ENCODE results near the gene RERE.
"Not testable (repeated sequence)": the region's sequence is repeated elsewhere in the genome, so short reads cannot be mapped to it uniquely, and the experiment has no call there.

The RERE gene

DNA sequence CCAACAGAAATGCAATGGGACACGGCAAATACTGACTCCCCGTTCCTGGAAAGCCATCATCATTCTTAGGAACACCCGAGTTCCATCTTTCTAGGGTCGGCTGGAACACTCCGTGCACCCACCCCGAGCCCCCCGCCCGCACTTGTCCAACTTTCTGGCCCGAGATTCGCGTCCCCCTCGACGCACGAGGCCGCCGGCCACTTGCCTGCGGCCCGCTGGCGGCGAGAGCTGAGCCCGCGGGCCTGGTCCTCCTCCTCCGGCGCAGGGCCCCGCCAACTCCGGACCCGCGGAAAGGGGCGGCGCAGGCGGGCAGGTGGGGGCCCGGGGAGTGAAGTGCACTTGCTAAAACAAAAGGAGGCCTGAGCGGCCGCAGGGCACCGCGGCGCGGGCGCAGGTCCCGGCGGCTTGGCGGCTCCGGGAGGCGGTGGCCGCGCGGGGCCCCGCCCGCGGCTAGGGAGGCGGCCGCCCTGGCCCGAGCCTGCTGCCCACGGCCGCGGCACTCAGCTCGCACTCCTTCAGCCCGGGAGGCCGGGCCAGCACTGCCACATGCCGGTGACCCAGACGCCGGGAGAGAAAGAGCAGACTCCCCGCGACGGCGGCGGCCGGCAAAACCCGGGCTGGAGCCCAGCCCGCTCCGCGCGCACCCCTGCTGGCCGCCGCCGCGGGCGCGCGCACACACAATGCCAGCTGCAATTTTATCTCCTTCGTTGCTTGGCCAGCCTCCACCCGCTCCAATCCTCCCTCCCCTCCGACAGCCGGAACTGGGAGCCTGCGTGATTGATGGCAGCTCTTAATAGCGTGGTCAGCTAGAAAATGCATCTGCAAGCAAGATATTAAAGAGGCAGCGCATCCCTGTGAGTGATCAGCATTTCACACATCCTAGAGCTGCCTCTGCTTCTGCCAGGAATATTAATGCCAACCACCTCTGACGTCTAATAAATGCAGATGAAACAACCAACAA lies 114.3 kb downstream of the RERE start:
- peaks cover 47% of the 10 kb centered on the region for H3K4me1 ChIP-seq
- in situ Hi-C loops (cut with MboI; ENCODE audit: low sequenced_read_pairs): loop anchor here (25.0 kb wide), 1 partner anchor 691 kb away; no protein-coding TSS in a partner anchor

DNA sequence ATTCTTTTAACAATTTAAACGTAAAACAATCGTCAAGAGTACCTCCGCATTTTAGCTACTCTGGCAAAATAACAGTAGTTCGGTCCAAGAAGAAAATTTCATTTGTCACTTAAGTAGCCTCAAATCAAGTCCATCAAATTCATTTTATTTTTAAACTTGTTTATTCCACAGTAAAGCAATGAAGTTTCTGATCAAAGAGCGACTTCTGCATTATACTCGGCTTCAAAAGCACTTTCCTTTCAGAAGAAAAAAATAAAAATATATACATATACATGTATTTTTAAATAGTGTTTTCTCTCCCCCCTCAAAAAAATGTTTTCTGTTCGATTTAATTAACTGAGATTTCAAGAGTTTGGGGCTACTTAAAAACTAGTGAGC lies 115.0 kb downstream of the RERE start:
- Histone ChIP-seq H3K27me3 (ENCODE audit: low read depth) (no peaks in the 10 kb centered on the region), H3K4me1 (peaks cover 44% of the 10 kb centered on the region), H3K4me3 (peak overlapping the region; percentile 36), H3K36me3 (replicated peaks) (no peaks in the 10 kb centered on the region), H3K9me3 (no peaks in the 10 kb centered on the region)
- in situ Hi-C loops (cut with MboI; ENCODE audit: low sequenced_read_pairs): loop anchor here (25.0 kb wide), 1 partner anchor 690 kb away; no protein-coding TSS in a partner anchor
- no peak for DNase-seq (ENCODE audit: low spot score in 2 of 2)

More for the DNA sequence above, 114.3 kb downstream of the RERE start:
- no peaks in the 10 kb centered on the region for H3K36me3 ChIP-seq (replicated peaks)
- H3K27me3 ChIP-seq (ENCODE audit: low read depth): no peaks in the 10 kb centered on the region
- DNase-seq (ENCODE audit: low spot score in 2 of 2): peak; percentile 87 to 93
- H3K9me3 ChIP-seq: no peaks in the 10 kb centered on the region
- peak overlapping the region; percentile 36 for H3K4me3 ChIP-seq

- Histone ChIP-seq H3K4me1 (peaks cover 40% of the 10 kb centered on the region), H3K4me3 (peak overlapping the region; percentile 36), H3K9me3 (no peaks in the 10 kb centered on the region), H3K27me3 (ENCODE audit: low read depth) (no peaks in the 10 kb centered on the region), H3K36me3 (replicated peaks) (no peaks in the 10 kb centered on the region)
- in situ Hi-C loops (cut with MboI; ENCODE audit: low sequenced_read_pairs): loop anchor here (25.0 kb wide), 1 partner anchor 690 kb away; no protein-coding TSS in a partner anchor
- DNase-seq (ENCODE audit: low spot score in 2 of 2): peak; percentile 42 to 44
These were observed 115.5 kb downstream of the RERE start for GRCh38 chr1:8701794-8702471.

GRCh38 chr1:8699679-8700078 lies 117.8 kb downstream of the RERE start:
- DNase-seq (ENCODE audit: low spot score in 2 of 2): no peak
- peaks cover 31% of the 10 kb centered on the region for H3K4me1 ChIP-seq

GRCh38 chr1:8698937-8699447 lies 118.4 kb downstream of the RERE start:
- H3K27me3 ChIP-seq (ENCODE audit: low read depth): no peaks in the 10 kb centered on the region
- H3K4me1 ChIP-seq: peaks cover 26% of the 10 kb centered on the region
- no peak for DNase-seq (ENCODE audit: low spot score in 2 of 2)
- in situ Hi-C loops (cut with MboI; ENCODE audit: low sequenced_read_pairs): no loop called here
- no peaks in the 10 kb centered on the region for H3K9me3 ChIP-seq
- H3K4me3 ChIP-seq: no peak overlapping the region
- no peaks in the 10 kb centered on the region for H3K36me3 ChIP-seq (replicated peaks)

More at GRCh38 chr1:8699679-8700078, 117.8 kb downstream of the RERE start:
- no peaks in the 10 kb centered on the region for H3K36me3 ChIP-seq (replicated peaks)
- H3K4me3 ChIP-seq: no peak overlapping the region
- H3K27me3 ChIP-seq (ENCODE audit: low read depth): no peaks in the 10 kb centered on the region
- in situ Hi-C loops (cut with MboI; ENCODE audit: low sequenced_read_pairs): loop anchor here (25.0 kb wide), 1 partner anchor 687 kb away; no protein-coding TSS in a partner anchor
- no peaks in the 10 kb centered on the region for H3K9me3 ChIP-seq

GRCh38 chr1:8698012-8698630 lies 119.3 kb downstream of the RERE start:
- Histone ChIP-seq H3K4me1 (peaks cover 20% of the 10 kb centered on the region), H3K4me3 (no peak overlapping the region), H3K27me3 (ENCODE audit: low read depth) (no peaks in the 10 kb centered on the region), H3K36me3 (replicated peaks) (no peaks in the 10 kb centered on the region), H3K9me3 (no peaks in the 10 kb centered on the region)
- DNase-seq (ENCODE audit: low spot score in 2 of 2): no peak
- in situ Hi-C loops (cut with MboI; ENCODE audit: low sequenced_read_pairs): no loop called here

DNA sequence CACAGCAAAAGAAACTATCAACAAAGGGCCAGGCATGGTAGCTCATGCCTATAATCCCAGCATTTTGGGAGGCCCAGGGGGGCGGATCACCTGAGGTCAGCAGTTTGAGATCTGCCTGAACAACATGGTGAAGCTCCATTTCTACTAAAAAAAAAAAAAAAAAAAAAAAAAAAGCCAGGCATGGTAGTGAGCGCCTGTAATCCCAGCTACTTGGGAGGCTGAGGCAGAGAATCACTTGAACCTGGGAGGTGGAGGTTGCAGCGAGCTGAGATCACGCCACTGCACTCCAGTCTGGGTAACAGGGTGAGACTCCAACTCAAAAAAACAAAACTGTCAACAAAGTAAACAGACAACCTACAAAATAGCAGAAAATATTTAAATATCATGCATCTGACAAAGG lies 122.0 kb downstream of the RERE start:
- H3K4me3 ChIP-seq; H3K9me3 ChIP-seq; H3K4me1 ChIP-seq; in situ Hi-C loops (cut with MboI; ENCODE audit: low sequenced_read_pairs); H3K27me3 ChIP-seq (ENCODE audit: low read depth); H3K36me3 ChIP-seq (replicated peaks): not testable (repeated sequence)
- DNase-seq (ENCODE audit: low spot score in 2 of 2): peak in 1 of 2 experiments; percentile 34

GRCh38 chr1:8693107-8693506 lies 124.3 kb downstream of the RERE start:
- Histone ChIP-seq H3K4me3 (no peak overlapping the region), H3K27me3 (ENCODE audit: low read depth) (no peaks in the 10 kb centered on the region), H3K4me1 (no peaks in the 10 kb centered on the region; the same call in 1 of the 2 replicates), H3K9me3 (no peaks in the 10 kb centered on the region), H3K36me3 (replicated peaks) (no peaks in the 10 kb centered on the region)
- DNase-seq (ENCODE audit: low spot score in 2 of 2): no peak
- in situ Hi-C loops (cut with MboI; ENCODE audit: low sequenced_read_pairs): no loop called here

GRCh38 chr1:8691662-8692061 lies 125.8 kb downstream of the RERE start:
- no peaks in the 10 kb centered on the region for H3K9me3 ChIP-seq
- H3K36me3 ChIP-seq (replicated peaks): no peaks in the 10 kb centered on the region
- H3K4me3 ChIP-seq: no peak overlapping the region
- in situ Hi-C loops (cut with MboI; ENCODE audit: low sequenced_read_pairs): no loop called here
- H3K27me3 ChIP-seq (ENCODE audit: low read depth): no peaks in the 10 kb centered on the region
- DNase-seq (ENCODE audit: low spot score in 2 of 2): no peak
- peaks cover 10% of the 10 kb centered on the region for H3K4me1 ChIP-seq

GRCh38 chr1:8690253-8690525 lies 127.3 kb downstream of the RERE start:
- Histone ChIP-seq H3K27me3 (ENCODE audit: low read depth) (no peaks in the 10 kb centered on the region), H3K36me3 (replicated peaks) (no peaks in the 10 kb centered on the region), H3K9me3 (no peaks in the 10 kb centered on the region), H3K4me3 (no peak overlapping the region), H3K4me1 (peaks cover 16% of the 10 kb centered on the region)
- in situ Hi-C loops (cut with MboI; ENCODE audit: low sequenced_read_pairs): no loop called here
- no peak for DNase-seq (ENCODE audit: low spot score in 2 of 2)

- no peak for DNase-seq (ENCODE audit: low spot score in 2 of 2)
- Histone ChIP-seq H3K27me3 (ENCODE audit: low read depth) (no peaks in the 10 kb centered on the region), H3K4me1 (peaks cover 16% of the 10 kb centered on the region), H3K9me3 (no peaks in the 10 kb centered on the region), H3K36me3 (replicated peaks) (no peaks in the 10 kb centered on the region), H3K4me3 (no peak overlapping the region)
- in situ Hi-C loops (cut with MboI; ENCODE audit: low sequenced_read_pairs): no loop called here
These were observed 127.8 kb downstream of the RERE start for GRCh38 chr1:8689431-8690252.

- in situ Hi-C loops (cut with MboI; ENCODE audit: low sequenced_read_pairs): no loop called here
- no peaks in the 10 kb centered on the region for H3K9me3 ChIP-seq
- DNase-seq (ENCODE audit: low spot score in 2 of 2): peak in 1 of 2 experiments; percentile 68
- no peaks in the 10 kb centered on the region for H3K27me3 ChIP-seq (ENCODE audit: low read depth)
- no peak overlapping the region for H3K4me3 ChIP-seq
- H3K4me1 ChIP-seq: peaks cover 16% of the 10 kb centered on the region
- H3K36me3 ChIP-seq (replicated peaks): no peaks in the 10 kb centered on the region
These were observed 129.9 kb downstream of the RERE start for GRCh38 chr1:8687538-8687937.

DNA sequence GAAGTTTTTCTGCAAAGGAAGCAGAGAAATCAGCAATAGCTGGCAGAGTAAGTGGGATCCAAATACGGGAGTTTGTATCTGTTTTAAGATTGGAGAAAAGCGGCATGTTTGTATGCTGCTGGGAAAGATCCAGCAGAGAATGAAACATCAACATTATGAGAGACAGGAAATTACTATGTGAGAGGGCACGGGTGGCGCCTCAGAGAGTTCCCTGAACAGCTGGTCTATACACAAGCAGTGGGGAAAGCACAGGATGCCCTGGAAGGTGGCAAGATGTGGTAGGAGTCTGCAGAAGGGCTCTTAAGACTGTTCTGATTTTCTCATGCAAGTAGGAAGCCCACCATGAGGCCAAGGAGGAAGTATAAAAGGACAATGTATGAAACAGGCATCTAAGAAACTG lies 130.4 kb downstream of the RERE start:
- no peaks in the 10 kb centered on the region for H3K9me3 ChIP-seq
- in situ Hi-C loops (cut with MboI; ENCODE audit: low sequenced_read_pairs): no loop called here
- no peaks in the 10 kb centered on the region for H3K36me3 ChIP-seq (replicated peaks)
- no peaks in the 10 kb centered on the region for H3K27me3 ChIP-seq (ENCODE audit: low read depth)
- no peak overlapping the region for H3K4me3 ChIP-seq
- peaks cover 16% of the 10 kb centered on the region for H3K4me1 ChIP-seq
- DNase-seq (ENCODE audit: low spot score in 2 of 2): no peak
